Fibroblast of lung (primary cell): ENCODE results near the gene GTF3A. TPM values are rescaled to one million over a fixed set of nuclear protein-coding genes. Genes with fewer than 3 reads are reported as not detected.

Experiments
- DNase-seq, 2 donors: peaks; one replicate each; pipeline versions ENCODE4 v3.0.0 to v3.0.0-alpha.2; 2010; ENCODE audit warnings: low read depth in 2 of 2
- H2AFZ ChIP-seq: 2 replicates; pipeline ENCODE4 v1.5.1; 2012; ENCODE audit warnings: low read length, control low read depth, inconsistent platforms
- H3K27ac ChIP-seq: 2 replicates; pipeline ENCODE4 v1.5.1; 2011; ENCODE audit warnings: low read length, control low read depth; ENCODE audit not compliant: insufficient read depth
- H3K27me3 ChIP-seq: 2 replicates; pipeline ENCODE4 v1.5.1; 2011; ENCODE audit warnings: mild to moderate bottlenecking, low read length; ENCODE audit not compliant: control insufficient read depth, insufficient read depth
- H3K36me3 ChIP-seq: 2 replicates; pipeline ENCODE4 v1.5.1; 2011; ENCODE audit warnings: low read length; ENCODE audit not compliant: control insufficient read depth, insufficient read depth
- H3K4me1 ChIP-seq: 2 replicates; pipeline ENCODE4 v1.5.1; 2011; ENCODE audit warnings: low read length; ENCODE audit not compliant: control insufficient read depth, insufficient read depth; ENCODE audit errors: extremely low read depth
- H3K4me2 ChIP-seq: 2 replicates; pipeline ENCODE4 v1.5.1; 2011; ENCODE audit warnings: low read length, control low read depth; ENCODE audit not compliant: insufficient read depth; ENCODE audit errors: extremely low read depth
- H3K4me3 ChIP-seq, 4 experiments: fragments of 200-600 bp in 1 of 4; sonication (generic) in 1 of 4; replicated peaks in 1 of 4; 2 replicates each; pipeline ENCODE4 v1.5.1; 2011 to 2016; ENCODE audit warnings: low read length in 4 of 4, low read depth in 3 of 4, mild to moderate bottlenecking in 3 of 4, control low read depth in 2 of 4, inconsistent platforms in 1 of 4, mixed read lengths in 1 of 4; ENCODE audit not compliant: insufficient read depth in 1 of 4; ENCODE audit errors: control extremely low read depth in 1 of 4
- H3K79me2 ChIP-seq: 2 replicates; pipeline ENCODE4 v1.5.1; 2012; ENCODE audit warnings: mild to moderate bottlenecking, low read length, inconsistent platforms; ENCODE audit not compliant: control insufficient read depth, insufficient read depth
- H3K9ac ChIP-seq: 2 replicates; pipeline ENCODE4 v1.5.1; 2011; ENCODE audit warnings: mild to moderate bottlenecking, low read length, control low read depth; ENCODE audit not compliant: insufficient read depth
- H3K9me3 ChIP-seq: 2 replicates; pipeline ENCODE4 v1.5.1; 2012; ENCODE audit warnings: low read depth, low read length; ENCODE audit not compliant: control insufficient read depth, insufficient read depth
- H4K20me1 ChIP-seq: 2 replicates; pipeline ENCODE4 v1.5.1; 2011; ENCODE audit warnings: low read length; ENCODE audit not compliant: control insufficient read depth, insufficient read depth; ENCODE audit errors: extremely low read depth
- EZH2 ChIP-seq: IDR thresholded peaks from 2 replicates; pipeline ENCODE4 v1.5.1; 2012; ENCODE audit warnings: low read length, control low read depth, mild to moderate bottlenecking; ENCODE audit errors: missing control alignments
- polyA plus RNA-seq, 2 donors: library from polyadenylated mRNA; depleted of rRNA in 1 of 2; stranded (reverse) in 1 of 2; unstranded in 1 of 2; fragments of >200 nt; gene quantifications; 2 replicates each; pipeline ENCODE4 v1.2.1, GENCODE V29; 2011 to 2012; ENCODE audit warnings: missing spikeins in 1 of 2
- total RNA-seq: library from RNA; depleted of rRNA; stranded (reverse); fragments of >200 nt; gene quantifications from 2 replicates; pipeline ENCODE4 v1.2.1, GENCODE V29; 2014
- TF ChIP-seq, protein P1 (sequence below), 2 donors: IDR thresholded peaks in 1 of 2; conservative IDR thresholded peaks in 1 of 2; 1 replicate in 1 of 2; 2 replicates in 1 of 2; pipeline ENCODE4 v1.5.1; 2011 to 2012; ENCODE audit warnings: low read length in 2 of 2, control low read depth in 1 of 2, inconsistent platforms in 1 of 2, low read depth in 1 of 2, mild to moderate bottlenecking in 1 of 2

Gene GTF3A
- total and polyA plus RNA-seq, 2 donors (not counting 1 experiment from before 2014, with no cell fraction given): 98.6 to 126 TPM

GRCh38 chr13:27470075-27470820, 45.8 kb downstream of the GTF3A start:
- H3K9me3 ChIP-seq: no peaks in the 10 kb centered on the region
- peaks cover 7% of the 10 kb centered on the region for H3K27me3 ChIP-seq
- H3K9ac ChIP-seq: no peak overlapping the region
- no peaks in the 10 kb centered on the region for H3K4me1 ChIP-seq
- H3K27ac ChIP-seq: no peak overlapping the region
- DNase-seq: no peak
- no peaks in the 10 kb centered on the region for H3K36me3 ChIP-seq
- H4K20me1 ChIP-seq: no peaks in the 10 kb centered on the region
- no peak overlapping the region for H2AFZ ChIP-seq
- no peak for TF ChIP-seq EZH2
- TF ChIP-seq, protein P1, sequence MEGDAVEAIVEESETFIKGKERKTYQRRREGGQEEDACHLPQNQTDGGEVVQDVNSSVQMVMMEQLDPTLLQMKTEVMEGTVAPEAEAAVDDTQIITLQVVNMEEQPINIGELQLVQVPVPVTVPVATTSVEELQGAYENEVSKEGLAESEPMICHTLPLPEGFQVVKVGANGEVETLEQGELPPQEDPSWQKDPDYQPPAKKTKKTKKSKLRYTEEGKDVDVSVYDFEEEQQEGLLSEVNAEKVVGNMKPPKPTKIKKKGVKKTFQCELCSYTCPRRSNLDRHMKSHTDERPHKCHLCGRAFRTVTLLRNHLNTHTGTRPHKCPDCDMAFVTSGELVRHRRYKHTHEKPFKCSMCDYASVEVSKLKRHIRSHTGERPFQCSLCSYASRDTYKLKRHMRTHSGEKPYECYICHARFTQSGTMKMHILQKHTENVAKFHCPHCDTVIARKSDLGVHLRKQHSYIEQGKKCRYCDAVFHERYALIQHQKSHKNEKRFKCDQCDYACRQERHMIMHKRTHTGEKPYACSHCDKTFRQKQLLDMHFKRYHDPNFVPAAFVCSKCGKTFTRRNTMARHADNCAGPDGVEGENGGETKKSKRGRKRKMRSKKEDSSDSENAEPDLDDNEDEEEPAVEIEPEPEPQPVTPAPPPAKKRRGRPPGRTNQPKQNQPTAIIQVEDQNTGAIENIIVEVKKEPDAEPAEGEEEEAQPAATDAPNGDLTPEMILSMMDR (conservative IDR thresholded peaks at IDR 0.05 in 1 of 2, IDR thresholded peaks at IDR 0.05 in 1 of 2; ENCODE audit: low read depth in 1 of 2, low read length in 2 of 2): no peak
- H3K4me2 ChIP-seq: no peak overlapping the region
- H3K79me2 ChIP-seq: no peaks in the 10 kb centered on the region
- H3K4me3 ChIP-seq: no peak overlapping the region

DNA sequence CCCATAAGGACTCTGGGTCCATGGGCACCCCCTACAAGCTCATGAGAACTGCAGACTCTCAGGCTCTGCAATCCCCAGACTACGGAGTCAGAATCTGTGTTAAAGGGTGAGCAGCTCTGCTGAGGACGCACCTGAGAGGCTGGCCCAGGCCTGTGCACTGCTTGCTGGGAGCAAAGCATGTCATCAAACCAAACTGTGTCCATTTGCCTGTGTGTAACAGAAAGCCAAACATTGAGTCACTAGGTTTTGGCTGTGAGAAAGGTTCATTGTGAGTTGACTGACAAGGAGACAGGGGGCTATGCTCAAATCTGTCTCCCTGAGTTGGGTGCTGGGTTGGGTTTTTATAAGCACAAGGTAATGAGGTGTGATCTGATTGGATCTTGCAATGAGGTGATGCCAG, 48.0 kb downstream of the GTF3A start:
- no peaks in the 10 kb centered on the region for H4K20me1 ChIP-seq
- no peaks in the 10 kb centered on the region for H3K4me1 ChIP-seq
- no peaks in the 10 kb centered on the region for H3K9me3 ChIP-seq
- no peak overlapping the region for H3K27ac ChIP-seq
- no peak for TF ChIP-seq EZH2
- TF ChIP-seq, protein P1 (conservative IDR thresholded peaks at IDR 0.05 in 1 of 2, IDR thresholded peaks at IDR 0.05 in 1 of 2; ENCODE audit: low read depth in 1 of 2, low read length in 2 of 2): no peak
- no peak overlapping the region for H3K4me2 ChIP-seq
- H3K27me3 ChIP-seq: peaks cover 2% of the 10 kb centered on the region
- no peaks in the 10 kb centered on the region for H3K79me2 ChIP-seq
- DNase-seq: no peak
- no peaks in the 10 kb centered on the region for H3K36me3 ChIP-seq
- H3K9ac ChIP-seq: no peak overlapping the region
- H2AFZ ChIP-seq: no peak overlapping the region
- H3K4me3 ChIP-seq: no peak overlapping the region

DNA sequence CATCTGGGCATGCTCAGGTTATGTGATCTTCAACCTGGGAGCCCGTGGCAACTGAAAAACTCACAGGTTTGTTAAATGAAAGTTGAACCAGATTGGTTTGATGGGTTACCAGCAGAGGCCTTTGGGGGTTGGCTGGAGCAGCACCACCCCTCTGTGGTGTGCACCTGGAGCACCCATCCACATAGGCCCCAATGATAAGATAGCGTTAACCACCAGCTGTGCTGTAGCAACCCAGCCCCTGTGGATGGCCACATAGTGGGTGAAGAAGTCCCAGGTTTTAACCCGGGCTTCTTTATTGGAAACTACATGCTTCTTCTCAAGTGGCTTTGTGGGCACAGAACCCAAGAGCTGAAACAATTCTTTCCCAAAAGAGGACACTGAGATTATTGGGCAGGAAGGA, 48.5 kb downstream of the GTF3A start:
- Histone ChIP-seq H2AFZ (no peak overlapping the region), H3K4me3 (no peak overlapping the region), H3K4me2 (no peak overlapping the region), H3K27ac (no peak overlapping the region), H3K27me3 (peaks cover 2% of the 10 kb centered on the region), H3K36me3 (no peaks in the 10 kb centered on the region), H4K20me1 (no peaks in the 10 kb centered on the region), H3K9me3 (no peaks in the 10 kb centered on the region), H3K9ac (no peak overlapping the region), H3K4me1 (no peaks in the 10 kb centered on the region), H3K79me2 (no peaks in the 10 kb centered on the region)
- TF ChIP-seq, protein P1 (conservative IDR thresholded peaks at IDR 0.05 in 1 of 2, IDR thresholded peaks at IDR 0.05 in 1 of 2; ENCODE audit: low read depth in 1 of 2, low read length in 2 of 2): no peak
- no peak for TF ChIP-seq EZH2
- DNase-seq: no peak
